DND-41 (cell line): ENCODE data around the gene TRAPPC2L.

Experiments
- CTCF ChIP-seq: IDR thresholded peaks from 2 replicates; pipeline ENCODE4 v1.5.1; 2012; ENCODE audit warnings: borderline replicate concordance, low read length, moderate library complexity, mild to moderate bottlenecking; ENCODE audit not compliant: poor library complexity, severe bottlenecking; ENCODE audit errors: extremely low read depth
- EZH2 ChIP-seq: IDR thresholded peaks from 3 replicates; pipeline ENCODE4 v1.6.1; 2012; ENCODE audit warnings: borderline replicate concordance, low read depth, mild to moderate bottlenecking, moderate library complexity, low read length, inconsistent platforms; ENCODE audit not compliant: severe bottlenecking

DNA sequence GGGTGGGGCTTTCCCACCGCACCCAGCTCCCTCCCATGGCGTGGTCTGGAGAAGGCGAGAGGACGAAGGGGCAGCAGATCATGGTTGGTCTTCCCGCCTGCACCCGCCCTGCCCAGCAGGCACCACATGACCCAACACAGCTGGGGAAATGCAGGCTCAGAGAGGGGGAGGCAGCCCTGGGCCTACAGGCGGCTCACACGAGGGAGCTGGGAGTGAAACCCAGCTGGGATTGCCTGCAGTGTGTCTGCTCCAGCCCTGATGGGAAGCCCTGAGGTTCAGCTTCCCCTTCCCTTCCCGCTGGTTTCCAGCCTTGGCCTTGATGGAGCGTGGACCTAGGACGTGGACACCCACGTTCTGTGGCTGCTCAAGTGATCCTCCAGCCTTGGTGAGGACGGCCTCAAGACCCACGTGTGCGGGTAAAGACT is 29.5 kb downstream of the TRAPPC2L start:
- TF ChIP-seq CTCF (no peak), EZH2 (no peak)
